ENCODE measurements around the gene LAMA2. TPM values are rescaled to one million over a fixed set of nuclear protein-coding genes. Genes with fewer than 3 reads are reported as not detected.

Gene LAMA2
- total RNA-seq, 1 experiment from 2014 or later = 4.2 TPM

- WGBS (ENCODE audit: extremely low coverage, insufficient read length, low lambda C conversion rate) = no CpG with 5 or more reads among the region's 3 CpGs
- Histone ChIP-seq H3K23me2 (ENCODE audit: insufficient read length, low read depth, low read length, poor library complexity, severe bottlenecking) (no peaks in the 10 kb centered on the region), H3K9me3 (ENCODE audit: control insufficient read depth, low read depth, low read length) (no peaks in the 10 kb centered on the region), H2BK5ac (ENCODE audit: insufficient read length, low read length) (no peak overlapping the region), H2BK120ac (ENCODE audit: low read depth, low read length, poor library complexity, severe bottlenecking) (no peak overlapping the region), H2BK20ac (ENCODE audit: low read depth, low read length, poor library complexity, severe bottlenecking) (no peak overlapping the region), H3K4me2 (ENCODE audit: insufficient read depth, insufficient read length, low read length) (no peak overlapping the region), H3K23ac (ENCODE audit: insufficient read length, low read depth, low read length) (no peak overlapping the region), H3K27me3 (ENCODE audit: insufficient read depth, low read length) (no peaks in the 10 kb centered on the region), H2BK12ac (ENCODE audit: insufficient read length, low read depth, low read length) (no peak overlapping the region), H3T11ph (ENCODE audit: low read length) (no peak overlapping the region), H3K27ac (ENCODE audit: insufficient read length, low read depth, low read length) (no peak overlapping the region), H3K4ac (ENCODE audit: low read depth, low read length) (no peak overlapping the region), H4K8ac (replicated peaks; ENCODE audit: insufficient read length, low read depth, low read length) (no peak overlapping the region), H4K20me1 (ENCODE audit: control insufficient read depth, insufficient read depth, insufficient read length) (no peaks in the 10 kb centered on the region), H3K79me1 (ENCODE audit: insufficient read depth, low read depth, low read length, poor library complexity, severe bottlenecking) (no peaks in the 10 kb centered on the region), H4K5ac (ENCODE audit: insufficient read length, low read depth, low read length) (no peak overlapping the region), H2BK15ac (ENCODE audit: low read depth, low read length) (no peak overlapping the region), H3K9ac (ENCODE audit: extremely low read depth, insufficient read length, low read length) (no peak overlapping the region), H4K91ac (ENCODE audit: insufficient read length, low read depth, low read length) (no peak overlapping the region), H3K79me2 (ENCODE audit: insufficient read depth, low read length) (no peaks in the 10 kb centered on the region), H3K4me1 (ENCODE audit: insufficient read depth, low read length) (no peaks in the 10 kb centered on the region), H2AFZ (ENCODE audit: low read length) (no peak overlapping the region), H3K18ac (ENCODE audit: insufficient read length, low read depth, low read length) (no peak overlapping the region), H3K56ac (ENCODE audit: insufficient read length, low read depth, low read length) (no peak overlapping the region), H3K14ac (ENCODE audit: insufficient read depth, low read length) (no peak overlapping the region), H2AK5ac (ENCODE audit: insufficient read length, low read length) (no peak overlapping the region)
- H3K4me3 Mint-ChIP-seq = no peak overlapping the region
- no peak overlapping the region for H3K27ac Mint-ChIP-seq
- no peak for TF ChIP-seq CTCF (conservative IDR thresholded peaks at IDR 0.05)
- no peaks in the 10 kb centered on the region for H3K27me3 Mint-ChIP-seq (ENCODE audit: low read depth)
- no peaks in the 10 kb centered on the region for H3K9me3 Mint-ChIP-seq
- peaks cover 3% of the 10 kb centered on the region in 2 experiments; a peak in 3 of 4 replicates for H3K4me1 Mint-ChIP-seq
- DNase-seq = no peak
- H3K36me3 Mint-ChIP-seq (ENCODE audit: insufficient read depth in 1 of 3, low read depth in 3 of 3) = no peaks in the 10 kb centered on the region
These were observed 381.6 kb downstream of the LAMA2 start for GRCh38 chr6:129264480-129265045.
